K562 (cell line): ENCODE results near the gene ATG4D.

Source experiments
- ARID4B ChIP-seq: sonication (generic); formaldehyde crosslinking; IDR thresholded peaks from 2 replicates; pipeline ENCODE4 v1.8.0; 2022; ENCODE audit warnings: mild to moderate bottlenecking, missing genetic modification reagents
- E2F6 ChIP-seq, 2 experiments: IDR thresholded peaks; 2 replicates each; pipeline ENCODE4 v1.6.1; 2011; ENCODE audit warnings: borderline replicate concordance in 1 of 2, control low read depth in 1 of 2, low read depth in 1 of 2, low read length in 1 of 2, mild to moderate bottlenecking in 1 of 2, mixed read lengths in 1 of 2, moderate library complexity in 1 of 2; ENCODE audit not compliant: insufficient read depth in 1 of 2, insufficient read length in 1 of 2, poor library complexity in 1 of 2, severe bottlenecking in 1 of 2; ENCODE audit errors: extremely low read depth in 1 of 2
- EZH2 ChIP-seq: IDR thresholded peaks from 2 replicates; pipeline ENCODE4 v1.6.1; 2012; ENCODE audit warnings: low read depth, mild to moderate bottlenecking, inconsistent platforms, low read length, borderline replicate concordance
- JUND ChIP-seq, 2 experiments: IDR thresholded peaks; 2 replicates in 1 of 2; 3 replicates in 1 of 2; pipeline ENCODE4 v1.6.1; 2011; ENCODE audit warnings: borderline replicate concordance in 2 of 2, low read depth in 2 of 2, low read length in 2 of 2, improper control_type of control experiment in 1 of 2, missing biosample characterization in 1 of 2, missing genetic modification characterization in 1 of 2, missing genetic modification reagents in 1 of 2
- MAFK ChIP-seq: IDR thresholded peaks from 2 replicates; pipeline ENCODE4 v1.6.1; 2011; ENCODE audit warnings: low read length, improper control_type of control experiment
- PBX2 ChIP-seq, 2 experiments: IDR thresholded peaks in 1 of 2; conservative IDR thresholded peaks in 1 of 2; 2 replicates each; pipeline ENCODE4 v1.6.1; 2016; ENCODE audit warnings: low read depth in 2 of 2, mild to moderate bottlenecking in 1 of 2, missing compliant biosample characterization in 1 of 2, missing genetic modification characterization in 1 of 2, moderate library complexity in 1 of 2
- REST ChIP-seq, 2 experiments: fragments of 450-650 bp; formaldehyde crosslinking in 1 of 2; IDR thresholded peaks; 2 replicates each; pipeline versions ENCODE4 v1.4.0 to v1.6.1; 2014 to 2020; ENCODE audit warnings: mild to moderate bottlenecking in 2 of 2, borderline replicate concordance in 1 of 2, low read depth in 1 of 2
- SIN3A ChIP-seq, 2 experiments: fragments of 150-350 bp in 1 of 2; IDR thresholded peaks; 2 replicates each; pipeline ENCODE4 v1.6.1; 2011 to 2016; ENCODE audit warnings: borderline replicate concordance in 2 of 2, low read depth in 2 of 2, low read length in 2 of 2, mild to moderate bottlenecking in 2 of 2, moderate library complexity in 2 of 2; ENCODE audit not compliant: control insufficient read depth in 1 of 2
- USF1 ChIP-seq: sonication (generic); formaldehyde crosslinking; IDR thresholded peaks from 2 replicates; pipeline ENCODE4 v1.9.0; 2022; ENCODE audit warnings: mild to moderate bottlenecking, missing genetic modification reagents
- ZBTB33 ChIP-seq: sonication (generic); formaldehyde crosslinking; IDR thresholded peaks from 2 replicates; pipeline ENCODE4 v1.8.1; 2023; ENCODE audit warnings: mild to moderate bottlenecking, missing genetic modification reagents
- ZNF780A ChIP-seq: fragments of 250-450 bp; sonication (Bioruptor Pico); IDR thresholded peaks from 2 replicates; pipeline ENCODE4 v1.5.0; 2021; ENCODE audit warnings: mild to moderate bottlenecking

GRCh38 chr19:10583036-10583776 lies 39.5 kb downstream of the ATG4D start:
- no peak for TF ChIP-seq USF1 (CRISPR knock-in tag)
- no peak for TF ChIP-seq ARID4B (CRISPR knock-in tag)
- no peak for TF ChIP-seq EZH2
- TF ChIP-seq E2F6 (IDR thresholded peaks at IDR 0.05; ENCODE audit: borderline replicate concordance in 1 of 2, extremely low read depth in 1 of 2, insufficient read depth in 1 of 2, insufficient read length in 1 of 2, low read depth in 1 of 2, low read length in 1 of 2, poor library complexity in 1 of 2, severe bottlenecking in 1 of 2), result no peak
- no peak for TF ChIP-seq REST (IDR thresholded peaks at IDR 0.05; ENCODE audit: borderline replicate concordance)
- no peak for TF ChIP-seq REST (CRISPR knock-in tag; IDR thresholded peaks at IDR 0.05; ENCODE audit: low read depth)
- TF ChIP-seq ZBTB33 (CRISPR knock-in tag), result no peak
- TF ChIP-seq PBX2 (CRISPR knock-in tag; IDR thresholded peaks at IDR 0.05; ENCODE audit: low read depth), result peak; percentile 23; the same call in 1 of the 2 replicates
- peak; percentile 67 for TF ChIP-seq PBX2 (tag; conservative IDR thresholded peaks at IDR 0.05; ENCODE audit: low read depth)
- no peak for TF ChIP-seq ZNF780A (CRISPR knock-in tag)
- TF ChIP-seq JUND (IDR thresholded peaks at IDR 0.05; ENCODE audit: borderline replicate concordance, low read depth, low read length), result no peak
- no peak for TF ChIP-seq JUND (tag; IDR thresholded peaks at IDR 0.05; ENCODE audit: borderline replicate concordance, low read depth, low read length)
- TF ChIP-seq SIN3A (IDR thresholded peaks at IDR 0.05; ENCODE audit: borderline replicate concordance in 2 of 2, control insufficient read depth in 1 of 2, low read depth in 2 of 2, low read length in 2 of 2), result no peak
- TF ChIP-seq MAFK, result no peak
